PC-9 (cell line): ENCODE data around the gene CSTF1. TPM values are rescaled to one million over a fixed set of nuclear protein-coding genes. Genes with fewer than 3 reads are reported as not detected.
"Not testable (repeated sequence)": the region's sequence is repeated elsewhere in the genome, so short reads cannot be mapped to it uniquely, and the experiment has no call there.

Experiments used
- BruUV-seq: library from RNA; stranded (reverse); fragments of 400-500 nt; replicated peaks from 2 replicates; lab custom pipeline; 2021; lab: Mats Ljungman, UMichigan
- CTCF ChIA-PET: fragments of 300-600 bp; sonication (Branson Sonifier 250); formaldehyde crosslinking; loops from one replicate; lab custom pipeline; 2022; ENCODE audit warnings: antibody characterized with exemption; lab: Charles Lee
- POLR2A ChIA-PET: fragments of 300-600 bp; sonication (Branson Sonifier 250); formaldehyde crosslinking; loops from one replicate; lab custom pipeline; 2022; ENCODE audit warnings: antibody characterized with exemption; ENCODE audit not compliant: unreplicated experiment; lab: Charles Lee
- DNase-seq, 2 experiments: peaks; one replicate each; pipeline versions ENCODE4 v3.0.0 to v3.0.0-alpha.2; 2015 to 2022; ENCODE audit warnings: mixed read lengths in 1 of 2
- H2AFZ ChIP-seq: fragments of 200-600 bp; sonication (generic); 2 replicates; pipeline ENCODE4 v1.8.1; 2017; ENCODE audit warnings: antibody characterized with exemption
- H3F3A ChIP-seq: fragments of 200-600 bp; sonication (generic); 2 replicates; pipeline ENCODE4 v1.8.1; 2017; ENCODE audit warnings: antibody characterized with exemption, mild to moderate bottlenecking, low read depth; ENCODE audit not compliant: insufficient read depth
- H3K27ac ChIP-seq: fragments of 200-600 bp; sonication (generic); 2 replicates; pipeline ENCODE4 v1.6.1; 2016; ENCODE audit warnings: mixed run types
- H3K27me3 ChIP-seq: fragments of 200-600 bp; sonication (generic); 2 replicates; pipeline ENCODE4 v1.6.1; 2016; ENCODE audit warnings: low read depth, mixed run types; ENCODE audit not compliant: insufficient read depth
- H3K36me3 ChIP-seq: fragments of 200-600 bp; sonication (generic); 2 replicates; pipeline ENCODE4 v1.6.1; 2016; ENCODE audit warnings: low read depth, mixed run types
- H3K4me1 ChIP-seq: fragments of 200-600 bp; sonication (generic); replicated peaks from 2 replicates; pipeline ENCODE4 v1.6.1; 2016; ENCODE audit warnings: mixed run types; ENCODE audit not compliant: insufficient read depth
- H3K4me2 ChIP-seq: fragments of 200-600 bp; sonication (generic); 2 replicates; pipeline ENCODE4 v1.6.1; 2017; ENCODE audit warnings: mixed run types
- H3K4me3 ChIP-seq: fragments of 200-600 bp; sonication (generic); 2 replicates; pipeline ENCODE4 v1.6.1; 2016; ENCODE audit warnings: mixed run types
- H3K79me2 ChIP-seq: fragments of 200-600 bp; sonication (generic); 2 replicates; pipeline ENCODE4 v1.6.1; 2017; ENCODE audit warnings: low read depth, mixed run types
- H3K9me2 ChIP-seq: fragments of 200-600 bp; sonication (generic); 2 replicates; pipeline ENCODE4 v1.8.1; 2017; ENCODE audit warnings: mild to moderate bottlenecking; ENCODE audit not compliant: insufficient read depth
- H3K9me3 ChIP-seq: fragments of 200-600 bp; sonication (generic); 2 replicates; pipeline ENCODE4 v1.8.1; 2016; ENCODE audit warnings: low read depth; ENCODE audit not compliant: insufficient read depth
- H4K20me1 ChIP-seq: fragments of 200-600 bp; sonication (generic); 2 replicates; pipeline ENCODE4 v1.8.1; 2017; ENCODE audit not compliant: insufficient read depth
- EZH2 ChIP-seq: fragments of 200-600 bp; sonication (generic); IDR thresholded peaks from 2 replicates; pipeline ENCODE4 v1.8.0; 2017; ENCODE audit warnings: antibody characterized with exemption, low read depth
- intact Hi-C: fragments of 100-400 bp; cut with micrococcal nuclease; formaldehyde crosslinking; loops from one replicate; pipeline ENCODE4 v1.10.0; 2022; ENCODE audit not compliant: unreplicated experiment
- total RNA-seq: library from RNA; stranded (reverse); gene quantifications from 2 replicates; pipeline ENCODE4 v1.2.3, GENCODE V29; 2021
- TF ChIP-seq, protein P1 (sequence below): fragments of 200-600 bp; sonication (generic); conservative IDR thresholded peaks from 2 replicates; pipeline ENCODE4 v1.6.1; 2017; ENCODE audit warnings: mixed run types, antibody characterized with exemption, mild to moderate bottlenecking, moderate library complexity

Gene CSTF1
- total RNA-seq, 1 experiment from 2014 or later = 50.0 TPM

DNA sequence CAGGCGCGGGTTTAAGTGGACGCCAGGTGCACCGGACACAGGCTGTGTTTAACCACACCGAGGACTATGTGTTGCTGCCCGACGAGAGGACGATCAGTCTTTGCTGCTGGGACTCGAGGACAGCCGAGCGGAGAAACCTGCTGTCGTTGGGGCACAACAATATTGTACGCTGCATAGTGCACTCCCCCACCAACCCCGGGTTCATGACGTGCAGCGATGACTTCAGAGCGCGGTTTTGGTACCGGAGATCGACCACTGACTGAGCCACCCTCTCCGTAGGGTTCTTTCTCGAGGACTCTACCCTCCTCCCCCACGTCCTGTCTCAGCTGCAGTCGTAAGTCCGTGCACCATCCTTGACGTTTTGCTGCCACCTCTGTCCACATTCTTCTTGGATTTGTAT is 11.0 kb downstream of the CSTF1 start:
- peaks cover 50% of the 10 kb centered on the region for H3K36me3 ChIP-seq
- peaks cover 12% of the 10 kb centered on the region; the same call in 1 of the 2 replicates for H3K79me2 ChIP-seq
- H3K9me3 ChIP-seq = no peaks in the 10 kb centered on the region
- peaks cover 12% of the 10 kb centered on the region; the same call in 1 of the 2 replicates for H4K20me1 ChIP-seq
- H3K27ac ChIP-seq = no peak overlapping the region
- H3K4me1 ChIP-seq = no peaks in the 10 kb centered on the region
- ChIA-PET POLR2A (no interaction called here), CTCF (no interaction called here)
- H3K9me2 ChIP-seq = no peaks in the 10 kb centered on the region
- H3K4me3 ChIP-seq = no peak overlapping the region
- H2AFZ ChIP-seq = no peak overlapping the region
- intact Hi-C loops = loop anchor here (10.0 kb wide), 1 partner anchor 661 kb away; no protein-coding TSS in a partner anchor
- DNase-seq = no peak
- no peak overlapping the region for H3K4me2 ChIP-seq
- no peak for TF ChIP-seq EZH2
- TF ChIP-seq, protein P1, sequence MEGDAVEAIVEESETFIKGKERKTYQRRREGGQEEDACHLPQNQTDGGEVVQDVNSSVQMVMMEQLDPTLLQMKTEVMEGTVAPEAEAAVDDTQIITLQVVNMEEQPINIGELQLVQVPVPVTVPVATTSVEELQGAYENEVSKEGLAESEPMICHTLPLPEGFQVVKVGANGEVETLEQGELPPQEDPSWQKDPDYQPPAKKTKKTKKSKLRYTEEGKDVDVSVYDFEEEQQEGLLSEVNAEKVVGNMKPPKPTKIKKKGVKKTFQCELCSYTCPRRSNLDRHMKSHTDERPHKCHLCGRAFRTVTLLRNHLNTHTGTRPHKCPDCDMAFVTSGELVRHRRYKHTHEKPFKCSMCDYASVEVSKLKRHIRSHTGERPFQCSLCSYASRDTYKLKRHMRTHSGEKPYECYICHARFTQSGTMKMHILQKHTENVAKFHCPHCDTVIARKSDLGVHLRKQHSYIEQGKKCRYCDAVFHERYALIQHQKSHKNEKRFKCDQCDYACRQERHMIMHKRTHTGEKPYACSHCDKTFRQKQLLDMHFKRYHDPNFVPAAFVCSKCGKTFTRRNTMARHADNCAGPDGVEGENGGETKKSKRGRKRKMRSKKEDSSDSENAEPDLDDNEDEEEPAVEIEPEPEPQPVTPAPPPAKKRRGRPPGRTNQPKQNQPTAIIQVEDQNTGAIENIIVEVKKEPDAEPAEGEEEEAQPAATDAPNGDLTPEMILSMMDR = no peak
- no peaks in the 10 kb centered on the region for H3K27me3 ChIP-seq
- H3F3A ChIP-seq = peaks cover 6% of the 10 kb centered on the region; the same call in 1 of the 2 replicates
- BruUV-seq = no TSS peak

DNA sequence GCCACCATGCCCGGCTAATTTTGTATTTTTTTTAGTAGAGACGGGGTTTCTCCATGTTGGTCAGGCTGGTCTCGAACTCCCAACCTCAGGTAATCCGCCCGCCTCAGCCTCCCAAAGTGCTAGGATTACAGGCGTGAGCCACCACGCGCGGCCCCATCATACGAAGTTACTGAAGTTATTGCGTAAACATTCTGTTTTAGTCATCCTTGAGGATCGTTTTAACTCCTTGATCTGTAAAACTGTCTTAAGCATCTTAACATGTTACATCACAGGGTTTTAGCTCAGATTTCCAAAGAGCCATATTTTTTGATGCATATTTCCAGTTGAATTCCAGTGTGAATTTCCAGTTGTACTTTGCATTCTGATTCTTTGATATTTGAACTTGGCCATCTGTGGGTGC is 12.9 kb downstream of the CSTF1 start:
- H3K4me1 ChIP-seq, H3K27ac ChIP-seq, H3K9me3 ChIP-seq, CTCF ChIA-PET, DNase-seq, H3F3A ChIP-seq, H2AFZ ChIP-seq, POLR2A ChIA-PET, BruUV-seq, H4K20me1 ChIP-seq, H3K4me3 ChIP-seq, H3K27me3 ChIP-seq, H3K4me2 ChIP-seq, H3K9me2 ChIP-seq: not testable (repeated sequence)
- peaks cover 12% of the 10 kb centered on the region; the same call in 1 of the 2 replicates for H3K79me2 ChIP-seq
- intact Hi-C loops = loop anchor here (10.0 kb wide), 1 partner anchor 659 kb away; no protein-coding TSS in a partner anchor
- peaks cover 39% of the 10 kb centered on the region for H3K36me3 ChIP-seq

- peaks cover 4% of the 10 kb centered on the region; the same call in 1 of the 2 replicates for H4K20me1 ChIP-seq
- POLR2A ChIA-PET = interaction anchor here (0.6 kb wide), 1 partner anchor 60 kb away, joined by 8 read pairs; no protein-coding TSS in a partner anchor
- CTCF ChIA-PET = no interaction called here
- no peaks in the 10 kb centered on the region for H3K4me1 ChIP-seq
- no peak overlapping the region for H3K4me3 ChIP-seq
- no peak for DNase-seq
- TF ChIP-seq, protein P1 = no peak
- TF ChIP-seq EZH2 = no peak
- H3K27me3 ChIP-seq = no peaks in the 10 kb centered on the region
- H3K36me3 ChIP-seq = peaks cover 28% of the 10 kb centered on the region
- H3K4me2 ChIP-seq = no peak overlapping the region
- no TSS peak for BruUV-seq
- H3K9me2 ChIP-seq = no peaks in the 10 kb centered on the region
- no peak overlapping the region for H2AFZ ChIP-seq
- no peaks in the 10 kb centered on the region; the same call in 1 of the 2 replicates for H3K79me2 ChIP-seq
- no peaks in the 10 kb centered on the region for H3K9me3 ChIP-seq
- H3K27ac ChIP-seq = no peak overlapping the region
- intact Hi-C loops = loop anchor here (10.0 kb wide), 1 partner anchor 658 kb away; no protein-coding TSS in a partner anchor
- peaks cover 4% of the 10 kb centered on the region; the same call in 1 of the 2 replicates for H3F3A ChIP-seq
These were observed 14.5 kb downstream of the CSTF1 start for GRCh38 chr20:56406910-56407309.
